Heart right ventricle (tissue), 16 donors: Measurements from ENCODE around the gene ELK3. TPM values are rescaled to one million over a fixed set of nuclear protein-coding genes. Genes with fewer than 3 reads are reported as not detected.

Source experiments
- ATAC-seq, 8 donors: fragments of 200-7000 bp; cut with Tn5 transposase; one replicate each; pipeline ENCODE4 v1.9.1; 2020; ENCODE audit warnings: mild to moderate bottlenecking in 8 of 8, moderate library complexity in 8 of 8, moderate number of reproducible peaks in 1 of 8
- DNase-seq, 2 donors: peaks; one replicate each; pipeline ENCODE4 v3.0.0-alpha.2; 2020
- H3K27ac ChIP-seq, 10 donors: fragments of 200-600 bp; sonication (generic) in 2 of 10; one replicate each; pipeline versions ENCODE4 v1.5.0 to v1.8.0; 2020 to 2022; ENCODE audit warnings: mild to moderate bottlenecking in 3 of 10
- H3K27me3 ChIP-seq, 7 donors: fragments of 200-600 bp; one replicate each; pipeline ENCODE4 v1.8.0; 2021 to 2022; ENCODE audit warnings: mild to moderate bottlenecking in 2 of 7
- H3K36me3 ChIP-seq, 9 donors: fragments of 200-600 bp; sonication (generic) in 1 of 9; one replicate each; pipeline versions ENCODE4 v1.5.0 to v1.8.0; 2020 to 2022; ENCODE audit warnings: mild to moderate bottlenecking in 2 of 9
- H3K4me1 ChIP-seq, 9 donors: fragments of 200-600 bp; sonication (generic) in 1 of 9; one replicate each; pipeline versions ENCODE4 v1.5.0 to v1.8.0; 2020 to 2022; ENCODE audit warnings: mild to moderate bottlenecking in 4 of 9
- H3K4me3 ChIP-seq, 10 donors: fragments of 200-600 bp; sonication (generic) in 2 of 10; one replicate each; pipeline versions ENCODE4 v1.5.0 to v1.8.0; 2020 to 2022; ENCODE audit warnings: mild to moderate bottlenecking in 7 of 10, moderate library complexity in 2 of 10
- H3K9me3 ChIP-seq, 11 donors: fragments of 200-600 bp in 10 of 11; sonication (generic) in 2 of 11; one replicate each; pipeline versions ENCODE4 v1.5.0 to v1.8.0; 2013 to 2022; ENCODE audit warnings: mild to moderate bottlenecking in 2 of 11, control low read depth in 1 of 11, moderate library complexity in 1 of 11
- CTCF ChIP-seq, 9 donors: fragments of 200-600 bp; sonication (generic) in 2 of 9; IDR thresholded peaks; one replicate each; pipeline versions ENCODE4 v1.5.0 to v1.8.0; 2021 to 2022; ENCODE audit warnings: antibody characterized with exemption in 9 of 9, mild to moderate bottlenecking in 5 of 9, moderate library complexity in 1 of 9
- WGBS, 2 donors: extraction: QIAGEN DNeasy Blood & Tissue Kit; methylation state at CpG; one replicate each; pipeline ENCODE4 v1.1.7; 2013; ENCODE audit warnings: inconsistent platforms in 1 of 2; 5-methylcytosine and 5-hydroxymethylcytosine counted together
- intact Hi-C, 10 donors: fragments of 100-400 bp; cut with DNase I; formaldehyde crosslinking; loops; one replicate each; pipeline versions ENCODE4 v1.11.1 to v1.14.2; 2022
- polyA plus RNA-seq, 2 donors: library from polyadenylated mRNA; stranded (reverse); fragments of 200-250 nt; gene quantifications; one replicate each; pipeline ENCODE4 v1.2.3, GENCODE V29; 2013
- total RNA-seq, 10 donors: library from RNA; stranded (reverse); fragmentation: NEBNext Ultra II Directional in 3 of 10; extraction: Animal tissue kit (Norgen Biotek cat#: 25700) in 3 of 10; gene quantifications; one replicate each; pipeline versions ENCODE4 v1.2.1 to v1.2.4, GENCODE V29; 2021 to 2023
- donor health status: Arrhythmogenic right ventricular cardiomyopathy.
- donor health status: ischemic (EF 13 %, LVEDD 7.1; RV severe dilation, severe dysfunction).
- donor health status: healthy with polysubstance abuse.
- donor health status: DM: no; HTN: yes; CAD: no.
- donor health status: DM: no; HTN: no; CAD: no.
- donor health status: ischemic (EF 25% LVEDD 6.9; RV normal size, moderate dysfunction).
- donor health status: ischemic (EF 25% LVEDD 5.7; RV mildly dilated, moderate dysfunction).
- donor health status: healthy.
- donor health status: DM: yes; HTN: yes; CAD: no.
- donor health status: Ischemic cardiomyopathy.
- donor health status: ischemic (EF 35%, LVEDD 5.7; RV mildly dilated, moderate dysfunction).
- donor health status: nonischemic (EF 11% LVEDD 7.7; RV severe dilation, severe dysfunction).
- donor health status: DM: yes; HTN: yes; CAD: no.
- donor health status: PGD.
- donor health status: ischemic (EF 29% LVEDD 5.4; RV normal size, mild dysfunction).
- donor health status: nonischemic (EF 23%, LVEDD 6.1; RV moderate dilation, normal function).

The ELK3 gene
- total and polyA plus RNA-seq, 12 donors = 6.6 to 33.0 (median 21.4) TPM

- Histone ChIP-seq H3K27ac (no peak overlapping the region), H3K4me3 (no peak overlapping the region), H3K27me3 (no peaks in the 10 kb centered on the region), H3K4me1 (no peaks in the 10 kb centered on the region), H3K9me3 (no peaks in the 10 kb centered on the region), H3K36me3 (peaks cover 0 to 93% (median 17%) of the 10 kb centered on the region in 9 donors)
- intact Hi-C loops = no loop called here
- no peak for TF ChIP-seq CTCF (IDR thresholded peaks at IDR 0.05)
- DNase-seq = no peak
- no peak for ATAC-seq
Observed at GRCh38 chr12:96274331-96274730, 80.2 kb downstream of the ELK3 start.

- H3K4me3 ChIP-seq = no peak overlapping the region
- no peak overlapping the region for H3K27ac ChIP-seq
- DNase-seq (no peak), ATAC-seq (no peak)
- H3K4me1 ChIP-seq = no peaks in the 10 kb centered on the region
- TF ChIP-seq CTCF (IDR thresholded peaks at IDR 0.05) = no peak
- peaks cover 0 to 100% (median 62%) of the 10 kb centered on the region in 9 donors for H3K36me3 ChIP-seq
- H3K9me3 ChIP-seq = no peaks in the 10 kb centered on the region
- intact Hi-C loops = no loop called here
- no peaks in the 10 kb centered on the region for H3K27me3 ChIP-seq
Observed at GRCh38 chr12:96285158-96285557, 91.0 kb downstream of the ELK3 start.

GRCh38 chr12:96289067-96289466 is 94.9 kb downstream of the ELK3 start:
- intact Hi-C loops = no loop called here
- Histone ChIP-seq H3K36me3 (peaks cover 0 to 100% (median 43%) of the 10 kb centered on the region in 9 donors), H3K9me3 (no peaks in the 10 kb centered on the region), H3K4me3 (no peak overlapping the region), H3K4me1 (no peaks in the 10 kb centered on the region), H3K27ac (no peak overlapping the region), H3K27me3 (no peaks in the 10 kb centered on the region)
- no peak for TF ChIP-seq CTCF (IDR thresholded peaks at IDR 0.05)
- no peak for ATAC-seq
- no peak for DNase-seq
- 92 to 95% methylated on average over 5 of the region's 5 CpGs for WGBS, 2 donors

- ATAC-seq = no peak
- peaks cover 0 to 99% (median 16%) of the 10 kb centered on the region in 9 donors for H3K36me3 ChIP-seq
Observed at GRCh38 chr12:96293093-96293492, 98.9 kb downstream of the ELK3 start.

More at GRCh38 chr12:96293093-96293492, 98.9 kb downstream of the ELK3 start:
- WGBS, 2 donors = 97 to 99% methylated on average over 2 of the region's 2 CpGs
- intact Hi-C loops = no loop called here
- no peak for DNase-seq
- H3K4me1 ChIP-seq = peaks cover 0 to 10% (median 0%) of the 10 kb centered on the region in 9 donors
- no peak for TF ChIP-seq CTCF (IDR thresholded peaks at IDR 0.05)
- H3K9me3 ChIP-seq = no peaks in the 10 kb centered on the region
- H3K27ac ChIP-seq = no peak overlapping the region
- H3K27me3 ChIP-seq = no peaks in the 10 kb centered on the region
- no peak overlapping the region for H3K4me3 ChIP-seq
